ENCODE results near the gene FEM1A.

- TF ChIP-seq NFRKB (IDR thresholded peaks at IDR 0.05) (no peak), SUZ12 (IDR thresholded peaks at IDR 0.05) (no peak), TARDBP (IDR thresholded peaks at IDR 0.05) (no peak), HDGF (IDR thresholded peaks at IDR 0.05; ENCODE audit: borderline replicate concordance) (no peak), L3MBTL2 (conservative IDR thresholded peaks at IDR 0.05) (no peak), ELF4 (IDR thresholded peaks at IDR 0.05) (no peak)
Measured at GRCh38 chr19:4830768-4831265, 39.3 kb downstream of the FEM1A start.
